ENCODE measurements around the gene UBE2E2.

UBE2E2 gene

GRCh38 chr3:23508464-23508863 lies 305.3 kb downstream of the UBE2E2 start:
- H3K4me1 Mint-ChIP-seq (ENCODE audit: low read depth) = peaks cover 8% of the 10 kb centered on the region
- no peak overlapping the region for H3K4me3 Mint-ChIP-seq
- H3K9me3 Mint-ChIP-seq = no peaks in the 10 kb centered on the region
- no peaks in the 10 kb centered on the region for H3K27me3 Mint-ChIP-seq
- intact Hi-C loops (cut with micrococcal nuclease) = no loop called here
- peaks cover 25% of the 10 kb centered on the region for H3K36me3 Mint-ChIP-seq (ENCODE audit: low read depth)
- H3K27ac Mint-ChIP-seq = no peak overlapping the region

GRCh38 chr3:23518441-23518840 lies 315.3 kb downstream of the UBE2E2 start:
- Mint-ChIP-seq H3K4me1 (ENCODE audit: low read depth) (no peaks in the 10 kb centered on the region), H3K27me3 (no peaks in the 10 kb centered on the region), H3K36me3 (ENCODE audit: low read depth) (no peaks in the 10 kb centered on the region), H3K27ac (no peak overlapping the region), H3K9me3 (no peaks in the 10 kb centered on the region), H3K4me3 (no peak overlapping the region)
- intact Hi-C loops (cut with micrococcal nuclease) = no loop called here

- Mint-ChIP-seq H3K27me3 (no peaks in the 10 kb centered on the region), H3K27ac (no peak overlapping the region), H3K4me1 (ENCODE audit: low read depth) (no peaks in the 10 kb centered on the region), H3K36me3 (ENCODE audit: low read depth) (no peaks in the 10 kb centered on the region), H3K4me3 (no peak overlapping the region), H3K9me3 (no peaks in the 10 kb centered on the region)
- intact Hi-C loops (cut with micrococcal nuclease) = no loop called here
These were observed 316.4 kb downstream of the UBE2E2 start for GRCh38 chr3:23519314-23520208.

GRCh38 chr3:23527326-23527725 lies 324.2 kb downstream of the UBE2E2 start:
- Mint-ChIP-seq H3K4me3 (no peak overlapping the region), H3K27me3 (no peaks in the 10 kb centered on the region), H3K9me3 (no peaks in the 10 kb centered on the region), H3K4me1 (ENCODE audit: low read depth) (no peaks in the 10 kb centered on the region), H3K27ac (no peak overlapping the region), H3K36me3 (ENCODE audit: low read depth) (no peaks in the 10 kb centered on the region)
- intact Hi-C loops (cut with micrococcal nuclease) = no loop called here

GRCh38 chr3:23533596-23533995 lies 330.5 kb downstream of the UBE2E2 start:
- peaks cover 9% of the 10 kb centered on the region for H3K36me3 Mint-ChIP-seq (ENCODE audit: low read depth)
- no peak overlapping the region for H3K4me3 Mint-ChIP-seq

GRCh38 chr3:23533996-23534395 lies 330.9 kb downstream of the UBE2E2 start:
- Mint-ChIP-seq H3K4me3 (no peak overlapping the region), H3K9me3 (no peaks in the 10 kb centered on the region), H3K4me1 (ENCODE audit: low read depth) (no peaks in the 10 kb centered on the region), H3K27ac (no peak overlapping the region), H3K27me3 (no peaks in the 10 kb centered on the region), H3K36me3 (ENCODE audit: low read depth) (peaks cover 9% of the 10 kb centered on the region)
- intact Hi-C loops (cut with micrococcal nuclease) = no loop called here

More at GRCh38 chr3:23533596-23533995, 330.5 kb downstream of the UBE2E2 start:
- H3K4me1 Mint-ChIP-seq (ENCODE audit: low read depth) = no peaks in the 10 kb centered on the region
- H3K27me3 Mint-ChIP-seq = no peaks in the 10 kb centered on the region
- no peak overlapping the region for H3K27ac Mint-ChIP-seq
- intact Hi-C loops (cut with micrococcal nuclease) = no loop called here
- H3K9me3 Mint-ChIP-seq = no peaks in the 10 kb centered on the region

- Mint-ChIP-seq H3K9me3 (no peaks in the 10 kb centered on the region), H3K27me3 (no peaks in the 10 kb centered on the region), H3K36me3 (ENCODE audit: low read depth) (peaks cover 9% of the 10 kb centered on the region), H3K27ac (no peak overlapping the region), H3K4me1 (ENCODE audit: low read depth) (no peaks in the 10 kb centered on the region), H3K4me3 (no peak overlapping the region)
- intact Hi-C loops (cut with micrococcal nuclease) = no loop called here
These were observed 334.0 kb downstream of the UBE2E2 start for GRCh38 chr3:23537101-23537551.

GRCh38 chr3:23539185-23539584 lies 336.1 kb downstream of the UBE2E2 start:
- Mint-ChIP-seq H3K27ac (no peak overlapping the region), H3K4me3 (no peak overlapping the region), H3K9me3 (no peaks in the 10 kb centered on the region), H3K4me1 (ENCODE audit: low read depth) (no peaks in the 10 kb centered on the region), H3K27me3 (no peaks in the 10 kb centered on the region), H3K36me3 (ENCODE audit: low read depth) (peaks cover under 1% of the 10 kb centered on the region)
- intact Hi-C loops (cut with micrococcal nuclease) = no loop called here

- Mint-ChIP-seq H3K9me3 (no peaks in the 10 kb centered on the region), H3K4me1 (ENCODE audit: low read depth) (no peaks in the 10 kb centered on the region), H3K36me3 (ENCODE audit: low read depth) (no peaks in the 10 kb centered on the region), H3K27ac (no peak overlapping the region), H3K27me3 (no peaks in the 10 kb centered on the region), H3K4me3 (no peak overlapping the region)
- intact Hi-C loops (cut with micrococcal nuclease) = no loop called here
These were observed 337.5 kb downstream of the UBE2E2 start for GRCh38 chr3:23540600-23540999.

GRCh38 chr3:23542079-23542478 lies 339.0 kb downstream of the UBE2E2 start:
- no peak overlapping the region for H3K27ac Mint-ChIP-seq

GRCh38 chr3:23546181-23546580 lies 343.1 kb downstream of the UBE2E2 start:
- Mint-ChIP-seq H3K27ac (no peak overlapping the region), H3K4me3 (no peak overlapping the region), H3K4me1 (ENCODE audit: low read depth) (no peaks in the 10 kb centered on the region), H3K27me3 (no peaks in the 10 kb centered on the region), H3K36me3 (ENCODE audit: low read depth) (no peaks in the 10 kb centered on the region), H3K9me3 (no peaks in the 10 kb centered on the region)
- intact Hi-C loops (cut with micrococcal nuclease) = no loop called here

More at GRCh38 chr3:23542079-23542478, 339.0 kb downstream of the UBE2E2 start:
- Mint-ChIP-seq H3K27me3 (no peaks in the 10 kb centered on the region), H3K9me3 (no peaks in the 10 kb centered on the region), H3K36me3 (ENCODE audit: low read depth) (no peaks in the 10 kb centered on the region), H3K4me3 (no peak overlapping the region), H3K4me1 (ENCODE audit: low read depth) (no peaks in the 10 kb centered on the region)
- intact Hi-C loops (cut with micrococcal nuclease) = no loop called here

- Mint-ChIP-seq H3K4me1 (ENCODE audit: low read depth) (no peaks in the 10 kb centered on the region), H3K9me3 (no peaks in the 10 kb centered on the region), H3K4me3 (no peak overlapping the region), H3K27ac (no peak overlapping the region), H3K27me3 (no peaks in the 10 kb centered on the region), H3K36me3 (ENCODE audit: low read depth) (no peaks in the 10 kb centered on the region)
- intact Hi-C loops (cut with micrococcal nuclease) = no loop called here
These were observed 345.0 kb downstream of the UBE2E2 start for GRCh38 chr3:23547905-23548650.

- intact Hi-C loops (cut with micrococcal nuclease) = no loop called here
- Mint-ChIP-seq H3K27me3 (no peaks in the 10 kb centered on the region), H3K4me1 (ENCODE audit: low read depth) (no peaks in the 10 kb centered on the region), H3K27ac (no peak overlapping the region), H3K36me3 (ENCODE audit: low read depth) (no peaks in the 10 kb centered on the region), H3K9me3 (no peaks in the 10 kb centered on the region), H3K4me3 (no peak overlapping the region)
These were observed 345.6 kb downstream of the UBE2E2 start for GRCh38 chr3:23548706-23549105.

GRCh38 chr3:23549148-23549910 lies 346.2 kb downstream of the UBE2E2 start:
- no peaks in the 10 kb centered on the region for H3K4me1 Mint-ChIP-seq (ENCODE audit: low read depth)
- intact Hi-C loops (cut with micrococcal nuclease) = no loop called here
- no peaks in the 10 kb centered on the region for H3K9me3 Mint-ChIP-seq
- H3K27ac Mint-ChIP-seq = no peak overlapping the region
- H3K36me3 Mint-ChIP-seq (ENCODE audit: low read depth) = no peaks in the 10 kb centered on the region
- no peaks in the 10 kb centered on the region for H3K27me3 Mint-ChIP-seq
- no peak overlapping the region for H3K4me3 Mint-ChIP-seq
